NCI-H187 (cell line): ENCODE measurements around the gene PLEKHA5.

Source experiments
- DNase-seq, 2 experiments: peaks; one replicate each; lab custom pipeline; 2025; lab: John Stamatoyannopoulos, UW

PLEKHA5 gene

GRCh38 chr12:19130224-19131024 lies 891 bp downstream of the PLEKHA5 start:
- no peak for DNase-seq

- DNase-seq, result no peak
These were observed 1.5 kb downstream of the PLEKHA5 start for GRCh38 chr12:19131025-19131444.

DNA sequence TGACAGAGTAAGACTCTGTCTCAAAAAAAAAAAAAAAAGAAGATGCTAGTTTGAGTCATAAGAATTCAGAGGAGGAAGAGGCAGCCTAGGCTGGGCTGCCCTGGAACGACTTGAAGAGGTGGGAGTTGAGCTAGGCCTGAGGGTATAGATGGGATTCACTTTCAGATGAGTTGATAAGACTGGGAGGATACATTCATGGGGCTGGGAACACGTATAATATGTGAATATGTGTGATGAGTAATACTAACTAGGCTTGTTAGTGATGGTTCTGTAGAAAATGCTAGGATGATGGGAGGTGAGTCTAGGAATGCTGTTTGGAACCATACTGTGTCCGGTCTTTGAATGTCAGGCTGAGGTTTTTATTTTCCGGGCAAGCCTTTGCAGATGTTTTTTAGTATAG lies 9.0 kb downstream of the PLEKHA5 start:
- DNase-seq, result no peak

GRCh38 chr12:19138956-19139355 lies 9.4 kb downstream of the PLEKHA5 start:
- no peak for DNase-seq

DNA sequence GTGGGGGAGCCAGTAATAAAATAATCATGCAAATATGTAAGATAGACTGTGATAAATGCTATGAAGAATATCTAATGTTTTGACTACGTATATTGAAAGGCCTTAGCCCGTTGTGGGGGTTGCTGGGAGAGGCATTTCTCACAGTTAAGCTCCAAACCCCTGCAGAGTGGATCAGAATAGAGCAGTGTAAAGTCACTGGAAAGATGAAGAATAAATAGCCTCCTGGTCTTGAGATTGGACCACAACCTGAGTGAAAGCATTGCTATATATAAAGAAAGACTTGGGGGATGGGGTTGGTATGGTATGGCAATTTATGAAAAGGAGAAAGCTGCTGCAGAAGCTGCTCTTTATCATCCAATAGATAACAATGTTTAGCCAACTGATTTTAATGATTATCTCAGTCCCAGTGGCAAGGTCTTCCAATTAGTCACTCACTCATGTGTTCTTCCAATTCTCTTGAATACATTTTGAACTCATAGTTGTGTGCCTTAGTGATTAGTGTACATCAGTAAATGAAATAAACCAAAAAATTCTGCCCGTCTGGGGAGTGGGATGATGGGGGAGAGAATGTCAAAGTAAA lies 10.2 kb downstream of the PLEKHA5 start:
- DNase-seq, result no peak

GRCh38 chr12:19140381-19141236 lies 11.1 kb downstream of the PLEKHA5 start:
- DNase-seq, result no peak

- no peak for DNase-seq
These were observed 13.0 kb downstream of the PLEKHA5 start for GRCh38 chr12:19142499-19142898.

DNA sequence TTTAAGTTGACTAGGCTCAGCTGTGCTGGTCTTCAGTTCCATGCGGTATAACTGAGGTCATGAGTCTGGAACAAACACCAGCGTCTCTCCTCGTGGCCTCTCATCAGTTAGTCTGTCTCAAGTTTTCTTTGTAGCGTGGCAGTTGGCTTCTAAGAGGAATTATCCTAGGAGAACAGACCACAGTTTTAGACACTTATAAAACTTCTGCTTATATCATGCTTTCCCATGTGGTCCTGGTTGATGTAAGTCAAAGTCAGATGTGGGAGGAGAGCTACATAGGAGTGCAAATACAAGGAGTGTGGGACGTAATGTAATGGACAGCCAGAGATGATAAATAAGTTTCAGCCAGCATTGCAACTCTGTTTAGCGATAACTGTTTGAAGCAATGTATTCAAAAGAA lies 14.8 kb downstream of the PLEKHA5 start:
- DNase-seq, result no peak

- DNase-seq, result no peak
These were observed 15.5 kb downstream of the PLEKHA5 start for GRCh38 chr12:19144985-19145384.

DNA sequence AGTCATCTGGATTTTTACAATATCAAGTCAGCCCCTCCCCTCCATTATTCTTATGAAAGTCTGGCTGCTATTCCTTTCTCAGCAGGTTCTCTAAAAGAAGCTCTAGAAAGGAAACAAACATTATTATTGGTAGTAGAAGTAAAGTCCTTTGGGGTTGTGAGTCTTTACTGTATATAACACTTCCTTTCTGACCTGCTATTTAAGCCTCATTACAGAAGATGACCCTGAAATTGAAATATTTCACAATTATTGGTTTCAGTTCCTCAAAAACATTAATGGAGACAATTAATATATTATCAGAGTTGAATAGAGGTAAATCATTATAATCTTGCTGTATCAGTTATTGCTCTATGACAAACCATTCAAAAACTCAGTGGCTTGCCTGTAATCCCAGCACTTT lies 19.3 kb downstream of the PLEKHA5 start:
- DNase-seq, result no peak

GRCh38 chr12:19150273-19150900 lies 20.9 kb downstream of the PLEKHA5 start:
- no peak for DNase-seq

GRCh38 chr12:19151298-19151697 lies 21.8 kb downstream of the PLEKHA5 start:
- no peak for DNase-seq

DNA sequence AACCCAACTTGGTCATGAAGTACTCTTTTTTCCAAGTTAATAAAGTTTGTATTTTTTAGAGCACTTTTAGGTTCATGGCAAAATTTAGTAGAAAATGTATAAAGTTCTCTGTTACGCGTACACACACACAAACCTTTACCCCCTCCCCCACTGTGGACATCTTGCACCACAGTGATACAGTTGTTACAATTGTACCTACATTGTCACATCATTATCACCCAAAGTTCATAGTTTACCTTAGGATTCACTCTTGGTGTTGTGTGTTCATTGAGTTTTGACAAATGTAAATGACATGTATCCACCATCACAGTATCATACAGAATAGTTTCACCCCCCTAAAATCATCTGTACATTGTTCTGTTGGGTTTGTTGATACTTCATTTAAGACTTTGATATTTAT lies 23.9 kb downstream of the PLEKHA5 start:
- DNase-seq, result no peak

- no peak for DNase-seq
These were observed 25.2 kb downstream of the PLEKHA5 start for GRCh38 chr12:19154686-19155085.

- DNase-seq, result no peak
These were observed 26.6 kb downstream of the PLEKHA5 start for GRCh38 chr12:19155981-19156734.

DNA sequence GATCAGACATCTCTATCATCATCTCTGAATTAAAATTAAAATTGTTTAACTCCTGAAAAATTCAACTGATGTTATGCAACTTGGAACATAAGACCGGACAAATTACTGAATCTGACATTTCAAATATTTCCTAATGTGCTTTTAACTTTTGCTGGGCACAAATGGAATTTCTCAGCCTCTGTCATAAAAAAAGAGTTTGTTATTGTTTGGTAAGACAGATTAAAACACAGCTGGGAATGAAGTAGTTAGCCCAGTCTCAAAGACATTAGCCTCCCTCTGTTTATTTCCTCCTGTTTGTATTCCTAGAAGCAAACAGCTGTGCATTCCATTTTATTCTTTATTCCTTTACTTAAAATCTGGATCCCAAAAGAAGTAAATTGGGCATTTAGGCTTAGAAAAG lies 29.4 kb downstream of the PLEKHA5 start:
- DNase-seq, result no peak

DNA sequence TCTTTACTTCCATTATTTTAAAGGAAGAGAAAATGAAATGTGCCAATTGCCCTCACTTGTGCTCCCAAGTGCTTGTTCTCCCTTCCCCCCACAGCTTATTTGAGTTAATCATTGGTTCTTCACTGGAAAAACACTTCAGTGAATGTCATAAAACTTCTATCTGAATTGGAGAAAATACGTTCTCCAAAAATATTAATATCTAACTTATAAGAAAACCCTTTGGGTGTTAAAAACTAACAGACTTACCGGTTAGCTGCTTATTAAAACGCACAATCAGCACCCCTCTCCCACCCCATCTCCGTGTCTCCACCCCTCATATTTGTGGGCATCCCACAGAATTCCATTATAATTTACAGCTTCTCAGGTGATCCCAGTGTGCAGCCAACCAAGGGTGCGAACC lies 31.7 kb downstream of the PLEKHA5 start:
- DNase-seq, result no peak

DNA sequence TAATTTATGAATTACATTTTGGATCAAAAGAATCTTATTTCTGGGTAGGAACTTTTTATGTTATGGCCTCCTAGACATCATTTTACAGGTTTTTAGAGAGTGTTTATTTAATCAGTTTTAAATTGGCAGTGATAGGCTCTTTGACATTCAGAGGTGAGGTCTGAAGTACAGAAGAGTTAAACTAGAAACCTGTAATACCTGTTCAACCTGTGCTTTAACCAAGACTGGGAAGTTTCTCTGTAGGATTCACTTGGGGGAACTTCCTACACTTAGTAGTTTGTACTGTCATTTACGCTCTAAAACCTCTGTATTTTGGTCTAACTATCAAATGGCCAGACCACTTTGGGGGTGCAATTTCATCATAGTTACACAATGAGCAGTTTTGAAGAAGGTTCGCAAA lies 35.9 kb downstream of the PLEKHA5 start:
- no peak for DNase-seq

DNA sequence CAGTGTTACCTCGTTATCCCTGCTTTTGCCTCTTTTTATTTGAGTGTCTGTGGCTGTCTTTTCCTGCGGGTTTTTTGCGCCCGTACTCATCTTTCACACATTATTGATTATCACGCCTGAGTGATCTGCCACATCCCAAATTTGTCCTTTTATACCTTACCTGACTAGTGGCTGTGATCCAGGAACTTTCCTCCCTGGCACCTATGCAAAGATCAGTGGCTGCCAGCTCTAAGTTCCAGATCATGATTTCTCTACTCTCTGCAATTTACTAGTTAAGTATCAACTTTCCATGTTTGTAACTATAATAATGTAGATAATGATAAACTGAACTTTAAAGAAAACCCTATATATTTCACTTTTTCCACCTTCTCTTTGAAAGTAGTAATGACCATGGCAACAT lies 36.9 kb downstream of the PLEKHA5 start:
- DNase-seq, result no peak

DNA sequence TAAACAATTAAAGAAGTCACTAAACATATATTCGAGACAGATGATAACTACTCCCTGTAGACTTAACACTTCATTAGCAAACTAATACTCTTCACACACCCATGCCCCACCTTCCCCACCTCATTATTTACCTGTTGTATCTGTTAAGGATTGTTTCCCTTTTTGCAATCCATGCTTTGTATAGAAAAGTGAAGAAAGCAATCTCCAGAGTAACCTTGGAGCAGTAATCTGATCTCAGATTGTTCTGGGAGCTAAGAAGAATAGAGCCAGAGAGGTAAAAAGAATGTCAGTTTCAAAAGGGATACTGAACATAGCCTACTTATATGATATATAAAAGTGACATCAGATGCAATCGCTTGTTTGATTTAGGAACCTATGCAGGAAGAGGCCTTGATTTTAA lies 37.4 kb downstream of the PLEKHA5 start:
- DNase-seq, result no peak

DNA sequence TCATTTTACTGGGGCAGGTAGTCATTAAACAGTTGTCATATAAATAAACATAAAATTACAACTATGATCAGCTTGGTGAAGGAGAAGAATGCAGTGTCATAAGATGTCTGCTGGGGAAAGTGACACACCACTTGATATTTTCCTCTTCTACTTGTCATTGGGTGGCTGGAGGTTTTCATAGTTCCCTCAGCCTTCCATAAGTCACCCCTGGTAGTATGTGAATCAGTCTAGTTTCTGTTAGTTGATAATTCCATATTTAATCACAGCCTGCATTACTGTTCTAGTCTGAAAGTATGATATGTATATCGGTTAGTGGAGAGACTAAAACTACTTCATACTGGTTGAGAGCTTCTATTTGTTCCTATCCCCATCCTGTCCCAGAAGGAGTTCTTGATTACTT lies 38.2 kb downstream of the PLEKHA5 start:
- no peak for DNase-seq

DNA sequence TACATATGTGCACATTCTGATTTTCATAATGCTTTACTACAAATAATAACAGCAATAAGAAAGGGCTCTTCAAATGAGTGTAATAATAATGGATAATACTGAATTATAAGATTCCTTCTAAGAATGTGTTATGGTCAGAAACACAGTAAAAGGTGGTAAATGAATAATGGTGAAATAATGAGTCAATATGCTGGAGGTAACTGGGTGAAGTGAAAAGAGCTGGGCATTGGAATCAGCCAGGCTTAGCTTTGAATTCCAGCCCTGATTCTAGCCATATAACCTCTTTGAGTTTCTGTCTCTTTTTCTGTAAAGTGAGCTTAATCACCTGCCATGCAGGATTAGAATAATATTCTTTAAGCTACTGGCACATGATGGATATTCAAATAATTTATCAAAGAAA lies 39.1 kb downstream of the PLEKHA5 start:
- DNase-seq, result no peak
